H9 (cell line): ENCODE results near the gene TBR1. TPM values are rescaled to one million over a fixed set of nuclear protein-coding genes. Genes with fewer than 3 reads are reported as not detected.

Source experiments
- DNase-seq: peaks from one replicate; pipeline ENCODE4 v3.0.0-alpha.2; 2017
- H2AFZ ChIP-seq: one replicate; pipeline ENCODE4 v1.6.1; 2013; ENCODE audit warnings: mild to moderate bottlenecking, low read length, control low read depth, moderate library complexity
- H2AK5ac ChIP-seq: 2 replicates; pipeline ENCODE4 v1.6.1; 2013; ENCODE audit warnings: low read length, control low read depth, mixed read lengths; ENCODE audit not compliant: insufficient read length
- H2BK120ac ChIP-seq: one replicate; pipeline ENCODE4 v1.6.1; 2013; ENCODE audit warnings: low read depth, mild to moderate bottlenecking, low read length, control low read depth, inconsistent platforms; ENCODE audit not compliant: poor library complexity, severe bottlenecking
- H2BK12ac ChIP-seq: 2 replicates; pipeline ENCODE4 v1.6.1; 2013; ENCODE audit warnings: low read length, control low read depth, mixed read lengths, low read depth; ENCODE audit not compliant: insufficient read length
- H2BK15ac ChIP-seq: 2 replicates; pipeline ENCODE4 v1.6.1; 2013; ENCODE audit warnings: low read depth, low read length, control low read depth
- H2BK20ac ChIP-seq: one replicate; pipeline ENCODE4 v1.6.1; 2013; ENCODE audit warnings: low read depth, mild to moderate bottlenecking, low read length, control low read depth, inconsistent platforms; ENCODE audit not compliant: poor library complexity, severe bottlenecking
- H2BK5ac ChIP-seq: 2 replicates; pipeline ENCODE4 v1.6.1; 2013; ENCODE audit warnings: low read length, control low read depth, mixed read lengths; ENCODE audit not compliant: insufficient read length
- H3K14ac ChIP-seq: 2 replicates; pipeline ENCODE4 v1.6.1; 2013; ENCODE audit warnings: low read length, control low read depth; ENCODE audit not compliant: insufficient read depth
- H3K18ac ChIP-seq: 2 replicates; pipeline ENCODE4 v1.6.1; 2013; ENCODE audit warnings: low read depth, mild to moderate bottlenecking, mixed read lengths, low read length, control low read depth; ENCODE audit not compliant: insufficient read length
- H3K23ac ChIP-seq: 2 replicates; pipeline ENCODE4 v1.6.1; 2013; ENCODE audit warnings: low read length, control low read depth, mixed read lengths, low read depth; ENCODE audit not compliant: insufficient read length
- H3K23me2 ChIP-seq: 2 replicates; pipeline ENCODE4 v1.6.1; 2013; ENCODE audit warnings: low read depth, mild to moderate bottlenecking, mixed read lengths, low read length, control low read depth; ENCODE audit not compliant: insufficient read length, poor library complexity, severe bottlenecking
- H3K27ac ChIP-seq: 2 replicates; pipeline ENCODE4 v1.5.1; 2013; ENCODE audit warnings: low read length, control low read depth, mixed read lengths, low read depth; ENCODE audit not compliant: insufficient read length
- H3K27me3 ChIP-seq: 2 replicates; pipeline ENCODE4 v1.6.1; 2013; ENCODE audit warnings: low read length, control low read depth, inconsistent platforms; ENCODE audit not compliant: insufficient read depth
- H3K4ac ChIP-seq: 2 replicates; pipeline ENCODE4 v1.6.1; 2013; ENCODE audit warnings: low read depth, mild to moderate bottlenecking, control low read depth, inconsistent platforms, low read length, moderate library complexity
- H3K4me1 ChIP-seq: 2 replicates; pipeline ENCODE4 v1.6.1; 2013; ENCODE audit warnings: low read length, control low read depth, inconsistent platforms; ENCODE audit not compliant: insufficient read depth
- H3K4me2 ChIP-seq: 2 replicates; pipeline ENCODE4 v1.6.1; 2013; ENCODE audit warnings: low read length, control low read depth, mixed read lengths; ENCODE audit not compliant: insufficient read length, insufficient read depth
- H3K56ac ChIP-seq: 2 replicates; pipeline ENCODE4 v1.6.1; 2013; ENCODE audit warnings: low read depth, mild to moderate bottlenecking, mixed read lengths, low read length, control low read depth; ENCODE audit not compliant: insufficient read length
- H3K79me1 ChIP-seq: 2 replicates; pipeline ENCODE4 v1.6.1; 2013; ENCODE audit warnings: low read depth, mild to moderate bottlenecking, moderate library complexity, low read length, control low read depth, inconsistent platforms; ENCODE audit not compliant: insufficient read depth, poor library complexity, severe bottlenecking
- H3K79me2 ChIP-seq: 2 replicates; pipeline ENCODE4 v1.6.1; 2013; ENCODE audit warnings: low read length, control low read depth, inconsistent platforms; ENCODE audit not compliant: insufficient read depth
- H3K9ac ChIP-seq: 2 replicates; pipeline ENCODE4 v1.6.1; 2013; ENCODE audit warnings: low read length, control low read depth, mixed read lengths; ENCODE audit not compliant: insufficient read length; ENCODE audit errors: extremely low read depth
- H3K9me3 ChIP-seq: one replicate; pipeline ENCODE4 v1.6.1; 2013; ENCODE audit warnings: low read depth, low read length, inconsistent platforms; ENCODE audit not compliant: control insufficient read depth
- H3T11ph ChIP-seq: one replicate; pipeline ENCODE4 v1.6.1; 2013; ENCODE audit warnings: mild to moderate bottlenecking, low read length, control low read depth, inconsistent platforms
- H4K20me1 ChIP-seq: one replicate; pipeline ENCODE4 v1.6.1; 2013; ENCODE audit not compliant: control insufficient read depth, insufficient read length, insufficient read depth
- H4K5ac ChIP-seq: 2 replicates; pipeline ENCODE4 v1.6.1; 2013; ENCODE audit warnings: low read depth, mild to moderate bottlenecking, mixed read lengths, low read length, control low read depth; ENCODE audit not compliant: insufficient read length
- H4K8ac ChIP-seq: replicated peaks from 2 replicates; pipeline ENCODE4 v1.6.1; 2013; ENCODE audit warnings: low read length, control low read depth, mixed read lengths, low read depth; ENCODE audit not compliant: insufficient read length
- H4K91ac ChIP-seq: 2 replicates; pipeline ENCODE4 v1.6.1; 2013; ENCODE audit warnings: low read depth, mild to moderate bottlenecking, moderate library complexity, mixed read lengths, low read length, control low read depth; ENCODE audit not compliant: insufficient read length
- H3K27ac Mint-ChIP-seq, 3 experiments: 2 replicates in 2 of 3; 3 replicates in 1 of 3; pipeline ENCODE4 v1.8.0; 2020 to 2021; ENCODE audit warnings: mixed read lengths in 3 of 3, mild to moderate bottlenecking in 1 of 3, moderate library complexity in 1 of 3
- H3K27me3 Mint-ChIP-seq: 2 replicates; pipeline ENCODE4 v1.8.0; 2021; ENCODE audit warnings: low read depth, mild to moderate bottlenecking, moderate library complexity, mixed read lengths
- H3K36me3 Mint-ChIP-seq, 3 experiments: 2 replicates in 2 of 3; 3 replicates in 1 of 3; pipeline ENCODE4 v1.8.0; 2020 to 2021; ENCODE audit warnings: low read depth in 3 of 3, mixed read lengths in 3 of 3; ENCODE audit not compliant: insufficient read depth in 1 of 3
- H3K4me1 Mint-ChIP-seq, 2 experiments: 2 replicates each; pipeline ENCODE4 v1.8.0; 2020; ENCODE audit warnings: mixed read lengths in 2 of 2
- H3K4me3 Mint-ChIP-seq, 2 experiments: 2 replicates in 1 of 2; 3 replicates in 1 of 2; pipeline ENCODE4 v1.8.0; 2020 to 2021; ENCODE audit warnings: mild to moderate bottlenecking in 2 of 2, mixed read lengths in 2 of 2, moderate library complexity in 1 of 2
- H3K9me3 Mint-ChIP-seq, 2 experiments: 2 replicates in 1 of 2; 3 replicates in 1 of 2; pipeline ENCODE4 v1.8.0; 2020; ENCODE audit warnings: mild to moderate bottlenecking in 2 of 2, mixed read lengths in 2 of 2, moderate library complexity in 1 of 2
- WGBS: extraction: QIAGEN DNeasy Blood & Tissue Kit; methylation state at CpG from one replicate; pipeline ENCODE4 v1.1.7; 2013; ENCODE audit warnings: missing lambda C conversion rate, low lambda C conversion rate, mixed read lengths; ENCODE audit not compliant: insufficient read length; ENCODE audit errors: extremely low coverage; 5-methylcytosine and 5-hydroxymethylcytosine counted together
- total RNA-seq: library from RNA; stranded (reverse); gene quantifications from 2 replicates; pipeline ENCODE4 v1.2.1, GENCODE V29; 2021
- TF ChIP-seq, protein P1 (sequence below): fragments of 200-600 bp; sonication (generic); conservative IDR thresholded peaks from 3 replicates; pipeline ENCODE4 v1.8.0; 2021; ENCODE audit warnings: antibody characterized with exemption, mild to moderate bottlenecking

TBR1 gene
- total RNA-seq, 1 experiment from 2014 or later = 0.24 TPM

DNA sequence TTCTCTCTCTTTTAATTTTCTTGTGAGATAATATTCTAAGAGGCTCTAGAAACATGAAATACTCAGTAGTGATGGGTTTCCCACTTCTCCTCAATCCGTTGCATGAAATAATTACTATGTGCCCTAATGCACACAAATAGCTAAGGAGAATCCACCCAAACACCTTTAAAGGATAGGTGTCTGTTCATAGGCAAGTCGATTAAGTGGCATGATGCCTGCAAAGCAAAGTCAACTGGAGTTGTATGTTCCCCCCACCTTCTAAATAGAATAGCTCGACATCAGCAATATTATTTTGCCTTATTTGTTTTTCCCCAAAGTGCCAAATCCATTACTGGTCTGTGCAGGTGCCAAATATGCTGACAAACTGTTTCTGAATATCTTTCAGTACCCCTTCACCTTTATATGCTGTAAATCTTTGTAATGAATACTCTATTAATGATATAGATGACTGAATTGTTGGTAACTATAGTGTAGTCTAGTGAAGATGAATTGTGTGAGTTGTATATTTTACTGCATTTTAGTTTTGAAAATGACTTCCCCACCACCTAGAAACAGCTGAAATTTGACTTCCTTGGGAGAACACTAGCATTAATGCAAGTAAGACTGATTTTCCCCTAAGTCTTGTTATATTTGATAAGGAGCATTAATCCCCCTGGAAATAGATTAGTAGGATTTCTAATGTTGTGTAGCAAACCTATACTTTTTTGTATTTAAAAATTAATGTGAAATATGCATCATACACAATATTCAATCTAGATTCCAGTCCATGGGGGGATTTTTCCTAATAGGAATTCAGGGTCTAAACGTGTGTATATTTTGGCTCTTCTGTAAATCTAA lies 9.0 kb downstream of the TBR1 start:
- H2BK15ac ChIP-seq = no peak overlapping the region
- peaks cover 88% of the 10 kb centered on the region for H3K27me3 ChIP-seq
- H3K9me3 Mint-ChIP-seq = peaks cover 0 to 6% of the 10 kb centered on the region in 2 experiments; a peak in 3 of 5 replicates

More for the DNA sequence above, 9.0 kb downstream of the TBR1 start:
- Histone ChIP-seq H3T11ph (no peak overlapping the region), H3K18ac (no peak overlapping the region), H3K9ac (no peak overlapping the region), H4K5ac (no peak overlapping the region), H3K56ac (no peak overlapping the region), H3K4me2 (no peak overlapping the region), H3K79me2 (no peaks in the 10 kb centered on the region), H2BK12ac (no peak overlapping the region), H2BK120ac (no peak overlapping the region), H2AK5ac (no peak overlapping the region), H3K9me3 (no peaks in the 10 kb centered on the region), H3K23ac (no peak overlapping the region), H2BK5ac (no peak overlapping the region), H2AFZ (no peak overlapping the region), H4K20me1 (no peaks in the 10 kb centered on the region), H2BK20ac (no peak overlapping the region), H3K4me1 (no peaks in the 10 kb centered on the region), H3K27ac (no peak overlapping the region), H3K23me2 (peaks cover 19% of the 10 kb centered on the region), H3K79me1 (no peaks in the 10 kb centered on the region), H4K91ac (no peak overlapping the region), H3K4ac (no peak overlapping the region), H4K8ac (no peak overlapping the region), H3K14ac (no peak overlapping the region)
- peaks cover 97% of the 10 kb centered on the region for H3K27me3 Mint-ChIP-seq
- DNase-seq = no peak
- TF ChIP-seq, protein P1, sequence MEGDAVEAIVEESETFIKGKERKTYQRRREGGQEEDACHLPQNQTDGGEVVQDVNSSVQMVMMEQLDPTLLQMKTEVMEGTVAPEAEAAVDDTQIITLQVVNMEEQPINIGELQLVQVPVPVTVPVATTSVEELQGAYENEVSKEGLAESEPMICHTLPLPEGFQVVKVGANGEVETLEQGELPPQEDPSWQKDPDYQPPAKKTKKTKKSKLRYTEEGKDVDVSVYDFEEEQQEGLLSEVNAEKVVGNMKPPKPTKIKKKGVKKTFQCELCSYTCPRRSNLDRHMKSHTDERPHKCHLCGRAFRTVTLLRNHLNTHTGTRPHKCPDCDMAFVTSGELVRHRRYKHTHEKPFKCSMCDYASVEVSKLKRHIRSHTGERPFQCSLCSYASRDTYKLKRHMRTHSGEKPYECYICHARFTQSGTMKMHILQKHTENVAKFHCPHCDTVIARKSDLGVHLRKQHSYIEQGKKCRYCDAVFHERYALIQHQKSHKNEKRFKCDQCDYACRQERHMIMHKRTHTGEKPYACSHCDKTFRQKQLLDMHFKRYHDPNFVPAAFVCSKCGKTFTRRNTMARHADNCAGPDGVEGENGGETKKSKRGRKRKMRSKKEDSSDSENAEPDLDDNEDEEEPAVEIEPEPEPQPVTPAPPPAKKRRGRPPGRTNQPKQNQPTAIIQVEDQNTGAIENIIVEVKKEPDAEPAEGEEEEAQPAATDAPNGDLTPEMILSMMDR = no peak
- peak overlapping the region in 1 of 2 experiments; percentile 82; a peak in 2 of 5 replicates for H3K4me3 Mint-ChIP-seq
- no peaks in the 10 kb centered on the region for H3K36me3 Mint-ChIP-seq
- H3K4me1 Mint-ChIP-seq = peaks cover 21 to 38% of the 10 kb centered on the region in 2 experiments
- no peak overlapping the region; a peak in 1 of 7 replicates for H3K27ac Mint-ChIP-seq
- no CpG with 5 or more reads among the region's 4 CpGs for WGBS
